Measurements from ENCODE around the gene PELI3. TPM values are rescaled to one million over a fixed set of nuclear protein-coding genes. Genes with fewer than 3 reads are reported as not detected.

PELI3 gene
- total RNA-seq, 1 donor from 2014 or later, result 7.3 TPM

DNA sequence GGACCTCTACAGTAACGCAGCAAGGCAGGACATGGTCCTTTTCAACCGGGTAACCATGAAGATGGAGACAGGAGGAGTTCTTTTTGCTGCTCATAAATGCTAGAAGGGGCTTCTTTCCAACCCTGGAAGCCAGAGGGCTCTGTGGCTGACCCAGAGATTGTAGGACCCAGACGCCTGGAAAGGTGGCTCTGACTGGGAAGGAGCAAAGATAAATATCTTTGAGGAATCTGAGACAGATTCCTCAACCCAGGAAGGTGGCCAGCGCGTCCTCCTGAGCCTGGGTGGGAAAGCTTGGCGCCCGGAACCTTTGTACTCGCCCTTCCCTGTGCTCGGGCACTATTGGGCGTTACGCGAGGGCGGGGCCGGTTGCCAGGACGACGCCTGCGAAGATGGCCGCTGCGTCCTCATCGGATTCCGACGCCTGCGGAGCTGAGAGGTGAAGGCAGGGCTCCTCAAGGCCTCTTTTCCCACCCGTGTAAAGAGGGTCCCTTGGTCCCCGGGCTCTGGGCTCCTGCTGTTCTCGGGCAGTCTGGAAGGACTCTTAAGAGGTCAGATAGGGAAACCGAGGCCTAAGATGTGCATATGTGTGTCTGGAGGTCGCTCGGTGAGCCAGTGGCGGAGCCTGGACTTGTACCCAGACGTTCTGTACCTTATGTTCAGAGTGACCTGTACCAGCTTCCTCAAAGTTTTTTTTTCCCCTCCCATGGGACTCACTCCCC is 43.7 kb downstream of the PELI3 start, which contains the start of gene BBS1:
Gene BBS1 (plus strand): TSS at position 365 of the 719 bp plus-strand sequence. CDS start 25 bp downstream, at position 390.
- peak; percentile 92 for DNase-seq
- Histone ChIP-seq H3K36me3 (peaks cover 17% of the 10 kb centered on the region), H3K4me1 (peaks cover 22% of the 10 kb centered on the region), H3K27me3 (ENCODE audit: low read depth) (no peaks in the 10 kb centered on the region), H3K4me3 (peak within 1 kb of the TSS; percentile 96), H3K9me3 (replicated peaks) (no peaks in the 10 kb centered on the region), H3K27ac (replicated peaks) (peak within 1 kb of the TSS; percentile 64)
- TF ChIP-seq, protein P1, sequence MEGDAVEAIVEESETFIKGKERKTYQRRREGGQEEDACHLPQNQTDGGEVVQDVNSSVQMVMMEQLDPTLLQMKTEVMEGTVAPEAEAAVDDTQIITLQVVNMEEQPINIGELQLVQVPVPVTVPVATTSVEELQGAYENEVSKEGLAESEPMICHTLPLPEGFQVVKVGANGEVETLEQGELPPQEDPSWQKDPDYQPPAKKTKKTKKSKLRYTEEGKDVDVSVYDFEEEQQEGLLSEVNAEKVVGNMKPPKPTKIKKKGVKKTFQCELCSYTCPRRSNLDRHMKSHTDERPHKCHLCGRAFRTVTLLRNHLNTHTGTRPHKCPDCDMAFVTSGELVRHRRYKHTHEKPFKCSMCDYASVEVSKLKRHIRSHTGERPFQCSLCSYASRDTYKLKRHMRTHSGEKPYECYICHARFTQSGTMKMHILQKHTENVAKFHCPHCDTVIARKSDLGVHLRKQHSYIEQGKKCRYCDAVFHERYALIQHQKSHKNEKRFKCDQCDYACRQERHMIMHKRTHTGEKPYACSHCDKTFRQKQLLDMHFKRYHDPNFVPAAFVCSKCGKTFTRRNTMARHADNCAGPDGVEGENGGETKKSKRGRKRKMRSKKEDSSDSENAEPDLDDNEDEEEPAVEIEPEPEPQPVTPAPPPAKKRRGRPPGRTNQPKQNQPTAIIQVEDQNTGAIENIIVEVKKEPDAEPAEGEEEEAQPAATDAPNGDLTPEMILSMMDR (IDR thresholded peaks at IDR 0.05; ENCODE audit: borderline replicate concordance), result no peak
- intact Hi-C loops (cut with micrococcal nuclease), result no loop called here

DNA sequence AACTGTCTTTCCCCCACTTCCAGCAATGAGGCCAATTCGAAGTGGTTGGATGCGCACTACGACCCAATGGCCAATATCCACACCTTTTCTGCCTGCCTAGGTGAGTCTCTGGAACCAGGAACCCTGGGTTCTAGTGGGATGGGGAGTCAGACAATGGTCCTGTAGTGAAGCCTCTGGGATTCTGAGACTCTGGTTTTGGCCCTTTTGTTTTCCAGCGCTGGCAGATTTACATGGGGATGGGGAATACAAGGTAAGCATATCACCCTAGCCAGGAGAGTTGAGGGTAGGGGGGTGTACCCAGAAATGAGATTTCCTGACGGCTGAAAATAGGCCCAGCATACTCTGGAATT is 44.3 kb downstream of the PELI3 start:
- H3K4me3 ChIP-seq, result peak overlapping the region; percentile 96
- peaks cover 22% of the 10 kb centered on the region for H3K4me1 ChIP-seq
- peak overlapping the region; percentile 64 for H3K27ac ChIP-seq (replicated peaks)
- TF ChIP-seq, protein P1 (IDR thresholded peaks at IDR 0.05; ENCODE audit: borderline replicate concordance), result no peak
- DNase-seq, result no peak
- H3K27me3 ChIP-seq (ENCODE audit: low read depth), result no peaks in the 10 kb centered on the region
- intact Hi-C loops (cut with micrococcal nuclease), result no loop called here
- H3K9me3 ChIP-seq (replicated peaks), result no peaks in the 10 kb centered on the region
- H3K36me3 ChIP-seq, result peaks cover 21% of the 10 kb centered on the region

DNA sequence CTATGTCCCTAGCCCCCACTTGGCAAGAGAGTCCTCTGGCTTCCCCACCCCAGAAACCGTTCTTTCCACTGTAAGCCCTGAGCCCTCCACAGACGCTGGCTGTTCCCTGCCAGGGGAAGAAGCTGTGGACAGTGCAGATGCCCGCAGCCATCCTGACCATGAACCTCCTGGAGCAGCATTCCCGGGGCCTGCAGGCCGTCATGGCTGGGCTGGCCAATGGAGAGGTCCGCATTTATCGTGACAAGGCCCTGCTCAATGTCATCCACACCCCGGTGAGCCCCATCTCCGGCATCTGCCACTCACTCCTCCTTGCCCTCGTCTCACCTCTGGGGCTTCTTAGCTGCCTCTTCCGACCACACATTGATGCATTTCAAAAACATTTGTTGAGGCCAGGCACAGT is 56.9 kb downstream of the PELI3 start:
- no peak overlapping the region for H3K4me3 ChIP-seq
- H3K27ac ChIP-seq (replicated peaks), result peak overlapping the region; percentile 55
- peak; percentile 68 for DNase-seq
- H3K9me3 ChIP-seq (replicated peaks), result no peaks in the 10 kb centered on the region
- peaks cover 20% of the 10 kb centered on the region for H3K4me1 ChIP-seq
- H3K36me3 ChIP-seq, result peaks cover 78% of the 10 kb centered on the region
- TF ChIP-seq, protein P1 (IDR thresholded peaks at IDR 0.05; ENCODE audit: borderline replicate concordance), result no peak
- intact Hi-C loops (cut with micrococcal nuclease), result no loop called here
- H3K27me3 ChIP-seq (ENCODE audit: low read depth), result no peaks in the 10 kb centered on the region

DNA sequence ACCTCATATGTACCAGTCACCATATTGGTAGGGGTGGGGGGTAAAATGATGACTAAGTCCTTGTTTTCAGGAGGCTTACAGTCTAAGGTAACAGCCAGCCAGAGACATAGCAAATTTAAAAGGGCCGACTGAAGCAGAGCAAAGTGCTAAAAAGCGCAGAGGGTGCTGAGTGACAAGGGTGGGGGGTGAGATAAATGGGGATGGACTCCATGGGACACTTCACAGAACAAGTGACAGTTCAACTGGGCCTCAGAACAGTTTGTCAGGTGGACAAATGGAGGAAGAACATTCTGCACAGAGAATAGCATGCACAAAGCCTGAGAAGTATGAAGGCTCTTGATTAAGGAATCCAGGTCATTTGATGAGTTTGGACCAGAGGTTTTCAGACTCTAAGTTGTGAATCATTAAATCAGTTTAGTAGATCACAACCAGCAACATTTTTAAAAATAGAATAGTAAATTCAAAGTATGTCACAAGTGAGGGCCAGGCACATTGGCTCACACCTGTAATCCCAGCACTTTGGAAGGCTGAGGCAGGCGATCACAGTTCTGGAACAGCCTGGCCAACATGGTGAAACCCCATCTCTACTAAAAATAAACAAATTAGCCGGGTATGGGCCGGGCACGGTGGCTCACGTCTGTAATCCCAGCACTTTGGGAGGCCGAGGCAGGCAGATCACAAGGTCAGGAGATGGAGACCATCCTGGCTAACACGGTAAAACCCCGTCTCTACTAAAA is 57.8 kb downstream of the PELI3 start:
- no peak for DNase-seq
- Histone ChIP-seq H3K9me3 (replicated peaks) (no peaks in the 10 kb centered on the region), H3K27me3 (ENCODE audit: low read depth) (no peaks in the 10 kb centered on the region), H3K4me3 (no peak overlapping the region), H3K27ac (replicated peaks) (peak overlapping the region; percentile 55), H3K4me1 (peaks cover 20% of the 10 kb centered on the region), H3K36me3 (peaks cover 70% of the 10 kb centered on the region)
- intact Hi-C loops (cut with micrococcal nuclease), result no loop called here
- TF ChIP-seq, protein P1 (IDR thresholded peaks at IDR 0.05; ENCODE audit: borderline replicate concordance), result no peak

Other genes with a start within 250 kb of the PELI3 start
- gene KLC2, start 209.2 kb upstream of the PELI3 start, total RNA-seq, result 34.1 TPM
- 116 TPM for gene RAB1B, start 198.3 kb upstream of the PELI3 start, total RNA-seq
- not detected for gene CNIH2, start 188.7 kb upstream of the PELI3 start, total RNA-seq
- gene YIF1A, start 177.8 kb upstream of the PELI3 start, total RNA-seq, result 45.6 TPM
- not detected for gene TMEM151A, start 175.0 kb upstream of the PELI3 start, total RNA-seq
- gene CD248, start 149.9 kb upstream of the PELI3 start, total RNA-seq, result 12.3 TPM
- 1.0 TPM for gene RIN1, start 130.5 kb upstream of the PELI3 start, total RNA-seq
- 14.7 TPM for gene BRMS1, start 121.8 kb upstream of the PELI3 start, total RNA-seq
- 52.9 TPM for gene B4GAT1, start 119.3 kb upstream of the PELI3 start, total RNA-seq
- 14.6 TPM for gene SLC29A2, start 95.1 kb upstream of the PELI3 start, total RNA-seq
- not detected for gene NPAS4, start 45.9 kb upstream of the PELI3 start, total RNA-seq
- 53.8 TPM for gene MRPL11, start 28.1 kb upstream of the PELI3 start, total RNA-seq
- gene DPP3, start 13.5 kb downstream of the PELI3 start, total RNA-seq, result 13.6 TPM
- gene BBS1, start 43.7 kb downstream of the PELI3 start, total RNA-seq, result 16.9 TPM
- 5.2 TPM for gene ZDHHC24, start 79.1 kb downstream of the PELI3 start, total RNA-seq
- gene ACTN3, start 80.0 kb downstream of the PELI3 start, total RNA-seq, result not detected
- gene CTSF, start 101.7 kb downstream of the PELI3 start, total RNA-seq, result 48.6 TPM
- gene CCDC87, start 126.2 kb downstream of the PELI3 start, total RNA-seq, result 0.41 TPM
- gene CCS, start 126.3 kb downstream of the PELI3 start, total RNA-seq, result 25.3 TPM
- gene RBM14, start 149.7 kb downstream of the PELI3 start, total RNA-seq, result 37.9 TPM
- 57.1 TPM for gene RBM4, start 171.8 kb downstream of the PELI3 start, total RNA-seq
- gene RBM4B, start 211.0 kb downstream of the PELI3 start, total RNA-seq, result 11.8 TPM